OCI-LY3 (cell line): ENCODE results near the gene ZNF69.

Source experiments
- CTCF ChIP-seq: fragments of 200-600, 300-600 bp; sonication (generic); IDR thresholded peaks from 2 replicates; pipeline ENCODE4 v1.5.1; 2014; ENCODE audit warnings: antibody characterized with exemption, low read length, low read depth
- EZH2phosphoT487 ChIP-seq: fragments of 200-600 bp; shearing (Covaris generic); IDR thresholded peaks from 2 replicates; pipeline ENCODE4 v1.6.1; 2018; ENCODE audit warnings: antibody characterized with exemption, mixed run types, low read depth

GRCh38 chr19:11921852-11922495 is 34.4 kb downstream of the ZNF69 start:
- TF ChIP-seq CTCF (no peak), EZH2phosphoT487 (no peak)
